Gastrocnemius medialis (tissue), 4 donors: ENCODE measurements around the gene PCDHA9.
"Not testable (repeated sequence)": the region's sequence is repeated elsewhere in the genome, so short reads cannot be mapped to it uniquely, and the experiment has no call there.

Experiments
- POLR2A ChIP-seq, 2 donors: fragments of 450-650 bp; IDR thresholded peaks; one replicate each; pipeline ENCODE4 v1.6.1; 2017; ENCODE audit warnings: antibody characterized with exemption in 2 of 2, mild to moderate bottlenecking in 2 of 2, moderate library complexity in 2 of 2
- TF ChIP-seq, protein P1 (sequence below), 5 experiments: fragments of 450-650 bp in 3 of 5; fragments of 200-600 bp in 2 of 5; sonication (generic) in 2 of 5; IDR thresholded peaks in 4 of 5; conservative IDR thresholded peaks in 1 of 5; 1 replicate in 4 of 5; 2 replicates in 1 of 5; pipeline ENCODE4 v1.5.1; 2016 to 2019; ENCODE audit warnings: antibody characterized with exemption in 5 of 5, mild to moderate bottlenecking in 3 of 5, moderate library complexity in 3 of 5

DNA sequence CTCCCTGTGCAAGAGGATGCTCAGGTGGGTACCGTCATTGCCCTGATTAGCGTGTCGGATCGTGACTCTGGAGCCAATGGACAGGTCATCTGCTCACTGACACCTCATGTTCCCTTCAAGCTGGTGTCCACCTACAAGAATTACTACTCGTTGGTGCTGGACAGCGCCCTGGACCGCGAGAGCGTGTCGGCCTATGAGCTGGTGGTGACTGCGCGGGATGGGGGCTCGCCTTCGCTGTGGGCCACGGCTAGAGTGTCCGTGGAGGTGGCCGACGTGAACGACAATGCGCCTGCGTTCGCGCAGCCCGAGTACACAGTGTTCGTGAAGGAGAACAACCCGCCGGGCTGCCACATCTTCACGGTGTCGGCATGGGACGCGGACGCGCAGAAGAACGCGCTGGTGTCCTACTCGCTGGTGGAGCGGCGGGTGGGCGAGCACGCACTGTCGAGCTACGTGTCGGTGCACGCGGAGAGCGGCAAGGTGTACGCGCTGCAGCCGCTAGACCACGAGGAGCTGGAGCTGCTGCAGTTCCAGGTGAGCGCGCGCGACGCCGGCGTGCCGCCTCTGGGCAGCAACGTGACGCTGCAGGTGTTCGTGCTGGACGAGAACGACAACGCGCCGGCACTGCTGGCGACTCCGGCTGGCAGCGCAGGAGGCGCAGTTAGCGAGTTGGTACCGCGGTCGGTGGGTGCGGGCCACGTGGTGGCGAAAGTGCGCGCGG is 28.5 kb downstream of the PCDHA9 start:
- TF ChIP-seq, protein P1, sequence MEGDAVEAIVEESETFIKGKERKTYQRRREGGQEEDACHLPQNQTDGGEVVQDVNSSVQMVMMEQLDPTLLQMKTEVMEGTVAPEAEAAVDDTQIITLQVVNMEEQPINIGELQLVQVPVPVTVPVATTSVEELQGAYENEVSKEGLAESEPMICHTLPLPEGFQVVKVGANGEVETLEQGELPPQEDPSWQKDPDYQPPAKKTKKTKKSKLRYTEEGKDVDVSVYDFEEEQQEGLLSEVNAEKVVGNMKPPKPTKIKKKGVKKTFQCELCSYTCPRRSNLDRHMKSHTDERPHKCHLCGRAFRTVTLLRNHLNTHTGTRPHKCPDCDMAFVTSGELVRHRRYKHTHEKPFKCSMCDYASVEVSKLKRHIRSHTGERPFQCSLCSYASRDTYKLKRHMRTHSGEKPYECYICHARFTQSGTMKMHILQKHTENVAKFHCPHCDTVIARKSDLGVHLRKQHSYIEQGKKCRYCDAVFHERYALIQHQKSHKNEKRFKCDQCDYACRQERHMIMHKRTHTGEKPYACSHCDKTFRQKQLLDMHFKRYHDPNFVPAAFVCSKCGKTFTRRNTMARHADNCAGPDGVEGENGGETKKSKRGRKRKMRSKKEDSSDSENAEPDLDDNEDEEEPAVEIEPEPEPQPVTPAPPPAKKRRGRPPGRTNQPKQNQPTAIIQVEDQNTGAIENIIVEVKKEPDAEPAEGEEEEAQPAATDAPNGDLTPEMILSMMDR (IDR thresholded peaks at IDR 0.05 in 4 of 5, conservative IDR thresholded peaks at IDR 0.05 in 1 of 5), result not testable (repeated sequence)
- TF ChIP-seq POLR2A (IDR thresholded peaks at IDR 0.05), result not testable (repeated sequence)
